BLaER1 (cell line): ENCODE results near the gene DMBX1.
A peak's percentile ranks its signal among the peaks of the same experiment; 100 is the strongest.

Experiments
- H3K27ac ChIP-seq: shearing (Covaris generic); formaldehyde crosslinking; 2 replicates; pipeline ENCODE4 v1.8.1; 2022
- H3K27me3 ChIP-seq: shearing (Covaris generic); formaldehyde crosslinking; 2 replicates; pipeline ENCODE4 v1.8.1; 2022
- H3K36me3 ChIP-seq: shearing (Covaris generic); formaldehyde crosslinking; 2 replicates; pipeline ENCODE4 v1.8.1; 2022
- H3K4me1 ChIP-seq: shearing (Covaris generic); formaldehyde crosslinking; 2 replicates; pipeline ENCODE4 v1.8.1; 2022
- H3K4me2 ChIP-seq: shearing (Covaris generic); formaldehyde crosslinking; 2 replicates; pipeline ENCODE4 v1.8.1; 2022
- H3K4me3 ChIP-seq: shearing (Covaris generic); formaldehyde crosslinking; 2 replicates; pipeline ENCODE4 v1.8.1; 2022
- H3K9ac ChIP-seq: shearing (Covaris generic); formaldehyde crosslinking; 2 replicates; pipeline ENCODE4 v1.8.1; 2022
- H3K9me3 ChIP-seq: shearing (Covaris generic); formaldehyde crosslinking; 2 replicates; pipeline ENCODE4 v1.8.1; 2022
- H4K20me1 ChIP-seq: shearing (Covaris generic); formaldehyde crosslinking; 2 replicates; pipeline ENCODE4 v1.8.1; 2022
- Cebpa-rat ChIP-seq: shearing (Covaris generic); IDR thresholded peaks from 2 replicates; pipeline ENCODE4 v1.8.1; 2022

DMBX1 gene

GRCh38 chr1:46528297-46528955 is 38.8 kb downstream of the DMBX1 start:
- no peak overlapping the region for H3K4me3 ChIP-seq
- no peaks in the 10 kb centered on the region for H3K36me3 ChIP-seq
- no peak overlapping the region for H3K4me2 ChIP-seq
- H3K27me3 ChIP-seq: peaks cover 79% of the 10 kb centered on the region
- peaks cover 3% of the 10 kb centered on the region; the same call in 1 of the 2 replicates for H3K4me1 ChIP-seq
- H3K9me3 ChIP-seq: no peaks in the 10 kb centered on the region
- no peak overlapping the region for H3K27ac ChIP-seq
- peaks cover 28% of the 10 kb centered on the region; the same call in 1 of the 2 replicates for H4K20me1 ChIP-seq
- no peak for TF ChIP-seq Cebpa-rat
- no peak overlapping the region for H3K9ac ChIP-seq

- no peak overlapping the region for H3K4me3 ChIP-seq
- H3K4me2 ChIP-seq: no peak overlapping the region
- H3K4me1 ChIP-seq: peaks cover 6% of the 10 kb centered on the region; the same call in 1 of the 2 replicates
- H3K36me3 ChIP-seq: no peaks in the 10 kb centered on the region
- H3K27ac ChIP-seq: no peak overlapping the region
- peaks cover 28% of the 10 kb centered on the region; the same call in 1 of the 2 replicates for H4K20me1 ChIP-seq
- peaks cover 86% of the 10 kb centered on the region for H3K27me3 ChIP-seq
- no peak overlapping the region for H3K9ac ChIP-seq
- no peaks in the 10 kb centered on the region for H3K9me3 ChIP-seq
- TF ChIP-seq Cebpa-rat: no peak
Observed at GRCh38 chr1:46529031-46529630, 39.5 kb downstream of the DMBX1 start.

GRCh38 chr1:46530311-46530710 is 40.7 kb downstream of the DMBX1 start:
- H3K4me2 ChIP-seq: no peak overlapping the region
- H3K9me3 ChIP-seq: no peaks in the 10 kb centered on the region
- no peak overlapping the region for H3K27ac ChIP-seq
- peaks cover 27% of the 10 kb centered on the region; the same call in 1 of the 2 replicates for H4K20me1 ChIP-seq
- H3K27me3 ChIP-seq: peaks cover 92% of the 10 kb centered on the region
- no peaks in the 10 kb centered on the region for H3K36me3 ChIP-seq
- H3K4me3 ChIP-seq: no peak overlapping the region
- H3K9ac ChIP-seq: no peak overlapping the region
- peaks cover 6% of the 10 kb centered on the region; the same call in 1 of the 2 replicates for H3K4me1 ChIP-seq
- TF ChIP-seq Cebpa-rat: no peak

- no peaks in the 10 kb centered on the region for H3K9me3 ChIP-seq
- peaks cover 21% of the 10 kb centered on the region; the same call in 1 of the 2 replicates for H4K20me1 ChIP-seq
- TF ChIP-seq Cebpa-rat: no peak
- no peak overlapping the region for H3K4me3 ChIP-seq
- no peak overlapping the region for H3K9ac ChIP-seq
- no peak overlapping the region for H3K4me2 ChIP-seq
- H3K27me3 ChIP-seq: peaks cover 90% of the 10 kb centered on the region
- H3K4me1 ChIP-seq: peaks cover 6% of the 10 kb centered on the region; the same call in 1 of the 2 replicates
- H3K36me3 ChIP-seq: no peaks in the 10 kb centered on the region
- no peak overlapping the region for H3K27ac ChIP-seq
Observed at GRCh38 chr1:46530791-46531409, 41.3 kb downstream of the DMBX1 start.

- no peak overlapping the region for H3K9ac ChIP-seq
- peaks cover 78% of the 10 kb centered on the region for H3K27me3 ChIP-seq
Observed at GRCh38 chr1:46532095-46532494, 42.5 kb downstream of the DMBX1 start.

GRCh38 chr1:46532498-46533178 is 43.0 kb downstream of the DMBX1 start:
- no peak for TF ChIP-seq Cebpa-rat
- H3K27ac ChIP-seq: no peak overlapping the region
- peak overlapping the region; percentile 65 for H3K4me3 ChIP-seq
- H3K9me3 ChIP-seq: peaks cover 12% of the 10 kb centered on the region
- H3K36me3 ChIP-seq: no peaks in the 10 kb centered on the region
- peaks cover 6% of the 10 kb centered on the region; the same call in 1 of the 2 replicates for H3K4me1 ChIP-seq
- peak overlapping the region; percentile 85 for H3K4me2 ChIP-seq
- H3K27me3 ChIP-seq: peaks cover 72% of the 10 kb centered on the region
- H4K20me1 ChIP-seq: peaks cover 12% of the 10 kb centered on the region; the same call in 1 of the 2 replicates
- H3K9ac ChIP-seq: no peak overlapping the region

More at GRCh38 chr1:46532095-46532494, 42.5 kb downstream of the DMBX1 start:
- H4K20me1 ChIP-seq: peaks cover 18% of the 10 kb centered on the region; the same call in 1 of the 2 replicates
- H3K9me3 ChIP-seq: peaks cover 8% of the 10 kb centered on the region
- peaks cover 6% of the 10 kb centered on the region; the same call in 1 of the 2 replicates for H3K4me1 ChIP-seq
- no peak overlapping the region for H3K4me3 ChIP-seq
- no peaks in the 10 kb centered on the region for H3K36me3 ChIP-seq
- H3K27ac ChIP-seq: no peak overlapping the region
- no peak for TF ChIP-seq Cebpa-rat
- H3K4me2 ChIP-seq: no peak overlapping the region

GRCh38 chr1:46533179-46533864 is 43.7 kb downstream of the DMBX1 start:
- H3K9me3 ChIP-seq: peaks cover 12% of the 10 kb centered on the region
- H4K20me1 ChIP-seq: peaks cover 11% of the 10 kb centered on the region; the same call in 1 of the 2 replicates
- H3K27ac ChIP-seq: no peak overlapping the region
- H3K9ac ChIP-seq: no peak overlapping the region
- H3K4me2 ChIP-seq: peak overlapping the region; percentile 85
- peak overlapping the region; percentile 65 for H3K4me3 ChIP-seq
- H3K27me3 ChIP-seq: peaks cover 70% of the 10 kb centered on the region
- H3K4me1 ChIP-seq: peaks cover 6% of the 10 kb centered on the region; the same call in 1 of the 2 replicates
- no peaks in the 10 kb centered on the region for H3K36me3 ChIP-seq
- TF ChIP-seq Cebpa-rat: no peak

- peaks cover 56% of the 10 kb centered on the region for H3K27me3 ChIP-seq
- TF ChIP-seq Cebpa-rat: no peak
- H3K9me3 ChIP-seq: peaks cover 12% of the 10 kb centered on the region
Observed at GRCh38 chr1:46535063-46535462, 45.4 kb downstream of the DMBX1 start.

GRCh38 chr1:46536527-46536926 is 46.9 kb downstream of the DMBX1 start:
- no peak overlapping the region for H3K27ac ChIP-seq
- peaks cover 42% of the 10 kb centered on the region for H3K27me3 ChIP-seq
- H3K36me3 ChIP-seq: no peaks in the 10 kb centered on the region
- no peak overlapping the region for H3K4me3 ChIP-seq
- H3K9ac ChIP-seq: no peak overlapping the region
- TF ChIP-seq Cebpa-rat: no peak
- no peak overlapping the region for H3K4me2 ChIP-seq
- H3K4me1 ChIP-seq: peaks cover 6% of the 10 kb centered on the region; the same call in 1 of the 2 replicates
- peaks cover 11% of the 10 kb centered on the region; the same call in 1 of the 2 replicates for H4K20me1 ChIP-seq
- peaks cover 12% of the 10 kb centered on the region for H3K9me3 ChIP-seq

More at GRCh38 chr1:46535063-46535462, 45.4 kb downstream of the DMBX1 start:
- H3K4me3 ChIP-seq: no peak overlapping the region
- H3K4me1 ChIP-seq: peaks cover 6% of the 10 kb centered on the region; the same call in 1 of the 2 replicates
- no peaks in the 10 kb centered on the region for H3K36me3 ChIP-seq
- no peak overlapping the region for H3K9ac ChIP-seq
- no peak overlapping the region for H3K27ac ChIP-seq
- no peak overlapping the region for H3K4me2 ChIP-seq
- peaks cover 11% of the 10 kb centered on the region; the same call in 1 of the 2 replicates for H4K20me1 ChIP-seq
